K562 (cell line): ENCODE measurements around the gene ZNF736. TPM values are rescaled to one million over a fixed set of nuclear protein-coding genes. Genes with fewer than 3 reads are reported as not detected.

Experiments
- ARHGAP35 ChIP-seq: fragments of 450-650 bp; IDR thresholded peaks from 2 replicates; pipeline ENCODE4 v1.6.1; 2018; ENCODE audit not compliant: partially characterized antibody
- ATF3 ChIP-seq, 2 experiments: fragments of 450-650 bp in 1 of 2; sonication (generic) in 1 of 2; formaldehyde crosslinking in 1 of 2; IDR thresholded peaks in 1 of 2; conservative IDR thresholded peaks in 1 of 2; 2 replicates each; pipeline versions ENCODE4 v1.6.1 to v1.8.1; 2016 to 2023; ENCODE audit warnings: mild to moderate bottlenecking in 2 of 2, moderate library complexity in 2 of 2, inconsistent platforms in 1 of 2, missing genetic modification reagents in 1 of 2
- BCL6 ChIP-seq: fragments of 250-450 bp; sonication (Bioruptor Pico); IDR thresholded peaks from 2 replicates; pipeline ENCODE4 v1.4.0; 2020
- CREBBP ChIP-seq: IDR thresholded peaks from one replicate; pipeline ENCODE4 v1.6.1; 2012; ENCODE audit warnings: low read depth, mild to moderate bottlenecking, control low read depth, inconsistent platforms, low read length
- GTF2E2 ChIP-seq: fragments of 200-800 bp; sonication (Bioruptor generic); IDR thresholded peaks from 2 replicates; pipeline ENCODE4 v1.6.1; 2016; ENCODE audit warnings: missing genetic modification characterization, missing compliant biosample characterization
- NRF1 ChIP-seq, 2 experiments: fragments of 450-650 bp; IDR thresholded peaks in 1 of 2; conservative IDR thresholded peaks in 1 of 2; 2 replicates each; pipeline ENCODE4 v1.6.1; 2014; ENCODE audit warnings: mild to moderate bottlenecking in 2 of 2
- PBX2 ChIP-seq, 2 experiments: IDR thresholded peaks in 1 of 2; conservative IDR thresholded peaks in 1 of 2; 2 replicates each; pipeline ENCODE4 v1.6.1; 2016; ENCODE audit warnings: low read depth in 2 of 2, mild to moderate bottlenecking in 1 of 2, missing compliant biosample characterization in 1 of 2, missing genetic modification characterization in 1 of 2, moderate library complexity in 1 of 2
- PHF20 ChIP-seq: fragments of 450-650 bp; IDR thresholded peaks from 2 replicates; pipeline ENCODE4 v1.6.1; 2018; ENCODE audit not compliant: partially characterized antibody
- PHF8 ChIP-seq: fragments of 200-600 bp; sonication (generic); IDR thresholded peaks from 2 replicates; pipeline ENCODE4 v1.6.1; 2012; ENCODE audit warnings: mixed run types, mild to moderate bottlenecking, inconsistent platforms, low read length, moderate library complexity, borderline replicate concordance
- SIN3A ChIP-seq, 2 experiments: fragments of 150-350 bp in 1 of 2; IDR thresholded peaks; 2 replicates each; pipeline ENCODE4 v1.6.1; 2011 to 2016; ENCODE audit warnings: borderline replicate concordance in 2 of 2, low read depth in 2 of 2, low read length in 2 of 2, mild to moderate bottlenecking in 2 of 2, moderate library complexity in 2 of 2; ENCODE audit not compliant: control insufficient read depth in 1 of 2
- SRSF1 ChIP-seq: fragments of 200-400 bp; formaldehyde crosslinking; IDR thresholded peaks from 2 replicates; pipeline ENCODE4 v1.6.1; 2017; ENCODE audit warnings: mild to moderate bottlenecking, low read depth, low read length, moderate library complexity
- YY1 ChIP-seq, 3 experiments: IDR thresholded peaks; 2 replicates each; pipeline ENCODE4 v1.6.1; 2011; ENCODE audit warnings: low read length in 2 of 3, mild to moderate bottlenecking in 2 of 3, moderate library complexity in 2 of 3, borderline replicate concordance in 1 of 3, control low read depth in 1 of 3, low read depth in 1 of 3; ENCODE audit not compliant: insufficient read depth in 3 of 3, insufficient replicate concordance in 2 of 3, control insufficient read depth in 1 of 3, insufficient read length in 1 of 3; ENCODE audit errors: extremely low read depth in 1 of 3
- ZNF23 ChIP-seq: fragments of 250-450 bp; sonication (Bioruptor Pico); IDR thresholded peaks from 2 replicates; pipeline ENCODE4 v1.4.0; 2020; ENCODE audit warnings: mild to moderate bottlenecking
- ZNF507 ChIP-seq: conservative IDR thresholded peaks from 2 replicates; pipeline ENCODE4 v1.6.1; 2017; ENCODE audit warnings: missing genetic modification characterization, missing compliant biosample characterization
- polyA plus RNA-seq, 8 experiments: library from polyadenylated mRNA; depleted of rRNA in 4 of 8; stranded (reverse) in 5 of 8; unstranded in 3 of 8; fragments of >200 nt; fragmentation: Nextera tagmentation in 2 of 8; fragmentation: Illumina TruSeq in 1 of 8; extraction: Ambion mirVana in 2 of 8; extraction: Trizol in 1 of 8; gene quantifications; 2 replicates each; pipeline versions ENCODE4 v1.2.1 to v1.2.3, GENCODE V29; 2011 to 2014; ENCODE audit warnings: inconsistent platforms in 1 of 8, missing spikeins in 1 of 8
- total RNA-seq, 7 experiments: library from RNA; depleted of rRNA in 6 of 7; stranded (reverse); fragments of >200 nt in 6 of 7; fragmentation: Illumina TruSeq in 2 of 7; extraction: Trizol in 2 of 7; gene quantifications; 2 replicates each; pipeline versions ENCODE4 v1.2.1 to v1.2.3, GENCODE V29; 2011 to 2021; ENCODE audit warnings: low replicate concordance in 1 of 7

Gene ZNF736
- total and polyA plus RNA-seq, 9 of the 15 experiments (the other 6 are each of a cell fraction or from before 2014, with no cell fraction given), result 2.7 to 15.6 (median 7.6) TPM

GRCh38 chr7:64313740-64314491 is at the start of gene ZNF736 (continued):
- TF ChIP-seq PHF8, result peak; percentile 85
- TF ChIP-seq GTF2E2 (tag), result peak; percentile 63; the same call in 1 of the 2 replicates
- no peak for TF ChIP-seq ZNF507 (tag)
- peak; percentile 75 to 78 for TF ChIP-seq NRF1 (conservative IDR thresholded peaks at IDR 0.05 in 1 of 2, IDR thresholded peaks at IDR 0.05 in 1 of 2)
- TF ChIP-seq ATF3 (IDR thresholded peaks at IDR 0.05), result peak; percentile 33; the same call in 1 of the 2 replicates
- no peak for TF ChIP-seq ATF3 (CRISPR knock-in tag; conservative IDR thresholded peaks at IDR 0.05)
- TF ChIP-seq ZNF23 (CRISPR knock-in tag), result no peak
- peak; percentile 67 for TF ChIP-seq PHF20
- 0 out of 4 replicates have a peak, but pooled peaks of 1 of the 2 experiments have one; percentile 20 for TF ChIP-seq SIN3A (IDR thresholded peaks at IDR 0.05; ENCODE audit: borderline replicate concordance in 2 of 2, control insufficient read depth in 1 of 2, low read depth in 2 of 2, low read length in 2 of 2)
- TF ChIP-seq ARHGAP35, result no peak
- TF ChIP-seq BCL6 (CRISPR knock-in tag), result no peak
- TF ChIP-seq PBX2 (CRISPR knock-in tag; IDR thresholded peaks at IDR 0.05; ENCODE audit: low read depth), result no peak
- TF ChIP-seq PBX2 (tag; conservative IDR thresholded peaks at IDR 0.05; ENCODE audit: low read depth), result peak; percentile 58
- no peak for TF ChIP-seq CREBBP
- no peak for TF ChIP-seq SRSF1
- TF ChIP-seq YY1 (IDR thresholded peaks at IDR 0.05; ENCODE audit: borderline replicate concordance in 1 of 3, control insufficient read depth in 1 of 3, extremely low read depth in 1 of 3, insufficient read depth in 3 of 3, insufficient read length in 1 of 3, insufficient replicate concordance in 2 of 3, low read depth in 1 of 3, low read length in 2 of 3), result peak; percentile 28 to 90 (median 68)
